HG02840 (cell line): ENCODE results near the gene RAPGEF4.

Source experiments
- ATAC-seq: cut with Tn5 transposase; IDR thresholded peaks from one replicate; pipeline ENCODE4 v1.9.1; 2021; ENCODE audit warnings: mild to moderate bottlenecking, moderate library complexity, moderate number of reproducible peaks; ENCODE audit not compliant: unreplicated experiment, low FRiP score

Gene RAPGEF4

DNA sequence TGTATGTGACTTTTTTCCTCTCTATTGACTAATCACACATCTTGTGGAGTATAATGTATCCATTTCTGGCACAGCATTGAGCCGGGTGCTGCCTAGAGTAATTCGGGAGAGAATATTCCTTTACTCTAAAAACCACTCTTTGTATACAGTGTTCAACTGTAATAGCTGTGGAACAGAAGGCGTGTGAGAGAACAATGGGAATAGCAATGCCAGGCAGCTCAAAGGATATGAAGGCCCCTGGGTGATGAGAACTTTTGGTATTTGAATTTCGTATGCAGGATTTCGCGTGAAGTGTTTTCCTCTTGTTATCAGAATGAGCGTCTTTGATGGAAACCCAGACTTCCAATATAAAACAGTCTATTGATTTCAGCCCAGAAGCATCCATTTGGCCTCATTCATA is 255.4 kb downstream of the RAPGEF4 start:
- ATAC-seq: no peak

- ATAC-seq: no peak
These were observed 257.5 kb downstream of the RAPGEF4 start for GRCh38 chr2:172993139-172993538.

GRCh38 chr2:172993931-172994717 is 258.5 kb downstream of the RAPGEF4 start:
- ATAC-seq: no peak

- no peak for ATAC-seq
These were observed 259.2 kb downstream of the RAPGEF4 start for GRCh38 chr2:172994864-172995263.

DNA sequence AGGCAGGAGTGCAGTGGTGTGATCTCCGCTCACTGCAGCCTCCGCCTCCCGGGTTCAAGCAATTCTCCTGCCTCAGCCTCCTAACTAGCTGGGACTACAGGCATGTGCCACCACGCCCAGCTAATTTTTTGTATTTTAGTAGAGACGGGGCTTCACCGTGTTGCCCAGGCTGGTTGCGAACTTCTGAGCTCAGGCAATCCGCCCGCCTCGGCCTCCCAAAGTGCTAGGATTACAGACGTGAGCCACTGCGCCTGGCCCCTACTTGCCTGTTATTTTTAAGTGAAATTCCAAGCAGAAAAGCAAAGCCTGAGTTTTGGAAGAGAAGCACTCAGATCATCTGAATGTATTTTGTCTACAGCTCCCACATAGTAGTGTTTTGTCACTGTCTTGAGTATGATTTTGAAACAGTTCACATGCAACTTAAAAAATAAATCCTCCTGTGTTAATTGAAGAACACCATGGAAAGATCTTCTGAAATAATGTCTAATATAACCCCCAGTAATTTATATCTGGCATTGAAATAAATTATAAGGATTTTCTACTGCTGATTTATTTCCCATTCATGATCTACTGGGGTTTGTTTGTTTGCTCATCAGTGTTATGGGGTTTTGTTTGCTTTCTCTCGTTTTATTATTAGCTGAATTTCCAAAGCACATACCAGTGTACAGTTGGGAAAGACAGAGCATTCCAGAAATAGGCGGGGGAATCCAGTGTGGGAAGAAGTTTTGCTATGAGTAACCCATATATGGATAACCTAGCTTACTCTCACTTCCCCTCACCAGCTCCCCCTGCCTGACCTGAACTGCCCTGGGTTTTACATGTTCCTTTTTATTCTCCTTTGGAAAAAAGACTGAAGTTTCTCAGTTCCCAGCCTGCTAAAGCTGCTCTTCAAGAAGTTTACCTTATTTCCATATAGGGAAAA is 259.9 kb downstream of the RAPGEF4 start:
- ATAC-seq: no peak

GRCh38 chr2:172996387-172996961 is 260.8 kb downstream of the RAPGEF4 start:
- ATAC-seq: no peak

DNA sequence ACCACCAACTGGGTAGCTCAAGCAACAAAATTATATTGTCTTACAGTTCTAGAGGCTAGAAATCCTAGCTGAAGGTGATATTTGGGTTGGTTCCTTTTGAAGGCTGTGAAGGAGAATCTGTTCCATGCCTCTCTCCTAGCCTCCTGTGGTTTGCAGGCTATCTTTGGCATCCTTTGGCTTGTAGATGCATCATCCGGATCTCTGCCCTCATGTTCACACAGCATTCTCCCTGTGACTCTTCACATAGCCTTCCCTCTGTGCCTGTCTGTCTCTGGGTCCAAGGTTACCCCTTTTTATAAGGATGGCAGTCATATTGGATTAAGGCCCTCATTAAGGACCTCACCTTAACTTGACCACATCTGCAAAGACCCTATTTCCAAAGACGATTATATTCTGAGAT is 261.4 kb downstream of the RAPGEF4 start:
- ATAC-seq: no peak

GRCh38 chr2:172998547-172999272 is 263.1 kb downstream of the RAPGEF4 start:
- ATAC-seq: no peak

DNA sequence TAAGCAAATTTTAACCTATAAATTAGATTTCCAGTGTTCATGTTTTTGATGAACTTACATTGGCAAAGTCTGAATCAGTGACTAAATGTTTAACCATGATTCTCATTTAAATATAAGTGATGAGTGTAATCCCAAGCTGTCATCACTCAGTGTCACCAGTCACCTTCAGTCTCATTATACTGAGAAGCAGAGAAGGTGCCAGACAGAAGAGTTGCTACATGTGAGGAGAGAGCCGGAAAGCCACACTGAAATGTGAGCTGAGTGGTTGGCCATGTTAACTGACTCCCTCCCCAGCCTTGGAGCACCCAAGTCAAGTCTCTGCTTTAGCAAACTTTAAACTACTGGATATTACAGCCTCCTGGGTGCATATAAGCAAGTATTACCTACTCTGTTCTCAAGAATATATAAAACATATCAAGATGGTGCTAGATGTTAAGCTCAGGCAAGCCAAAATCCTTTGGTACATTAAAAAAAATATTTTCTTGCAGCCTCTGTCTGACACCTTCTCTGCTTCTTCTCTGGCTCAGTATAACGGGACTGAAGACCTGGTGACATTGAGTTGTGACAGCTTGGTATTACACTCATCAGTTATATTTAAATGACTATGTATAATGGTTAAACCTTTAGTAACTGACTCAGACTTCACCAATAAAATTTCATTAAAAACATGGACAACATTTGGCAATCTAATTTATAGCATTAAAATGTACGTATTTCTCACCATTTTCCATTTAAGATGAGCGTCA is 264.2 kb downstream of the RAPGEF4 start:
- no peak for ATAC-seq

DNA sequence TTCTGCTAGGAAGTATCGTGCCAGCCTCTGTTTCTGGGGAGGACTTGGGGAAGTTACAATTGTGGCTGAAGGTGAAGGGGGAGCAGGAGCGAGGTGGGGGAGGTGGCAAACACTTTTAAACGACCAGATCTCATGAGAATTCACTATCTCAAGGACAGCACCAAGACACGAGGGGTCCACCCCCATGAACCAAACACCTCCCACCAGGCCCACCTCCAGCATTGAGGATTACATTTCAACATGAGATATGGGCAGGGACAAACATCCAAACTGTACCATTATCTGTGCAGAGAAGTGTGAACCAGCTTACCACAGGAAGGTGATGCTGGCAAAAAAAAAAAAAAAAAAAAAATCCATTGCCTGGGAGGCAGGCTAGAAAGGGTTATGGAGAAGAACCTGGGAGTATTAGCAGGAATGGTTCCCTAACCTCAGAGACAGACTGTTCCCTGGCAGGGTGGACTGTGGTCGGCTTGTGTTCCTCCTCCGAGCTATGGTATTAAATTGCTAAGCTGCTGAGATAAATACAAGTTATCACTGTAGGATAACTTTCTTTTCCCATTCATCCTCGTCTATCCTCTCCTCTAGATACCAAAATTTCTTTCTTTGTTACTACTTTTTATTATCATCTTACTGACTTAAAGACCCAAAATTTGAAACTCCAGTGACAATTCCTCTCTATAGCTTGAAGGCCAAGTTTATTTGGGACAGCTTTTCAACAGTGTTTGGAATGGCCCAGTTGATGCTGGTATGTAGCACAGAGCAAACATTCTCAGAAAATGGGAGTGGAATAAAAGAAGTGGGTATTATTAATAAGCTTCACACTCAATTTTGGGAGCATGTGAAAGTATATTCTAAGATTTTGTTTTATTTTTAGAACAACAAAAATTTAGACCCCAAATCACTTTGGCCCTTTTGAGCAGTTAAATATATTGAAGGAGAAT is 266.3 kb downstream of the RAPGEF4 start:
- ATAC-seq: no peak

GRCh38 chr2:173002751-173003541 is 267.3 kb downstream of the RAPGEF4 start:
- no peak for ATAC-seq

- ATAC-seq: no peak
These were observed 273.1 kb downstream of the RAPGEF4 start for GRCh38 chr2:173008786-173009185.

- ATAC-seq: no peak
These were observed 274.6 kb downstream of the RAPGEF4 start for GRCh38 chr2:173010233-173010632.

DNA sequence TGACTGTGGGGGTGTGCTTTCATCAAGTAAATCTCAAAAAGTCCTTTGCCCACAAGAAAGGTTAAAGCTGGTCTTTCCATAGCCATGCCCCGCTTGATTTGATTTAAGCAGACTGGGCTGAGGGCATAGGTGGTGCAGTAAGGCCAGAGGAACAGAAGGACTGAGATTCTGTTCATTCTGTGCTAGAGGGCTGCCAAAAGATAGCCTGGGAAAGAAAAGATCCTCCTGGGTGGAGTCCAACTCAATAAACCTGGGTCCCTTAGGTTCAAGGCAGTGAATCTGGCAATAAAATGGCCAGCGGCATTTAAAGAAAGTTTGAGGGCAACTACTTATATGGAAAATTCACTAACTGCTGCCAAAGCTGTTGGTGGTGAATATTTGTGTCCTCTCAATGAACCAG is 280.8 kb downstream of the RAPGEF4 start:
- ATAC-seq: no peak

- ATAC-seq: no peak
These were observed 282.2 kb downstream of the RAPGEF4 start for GRCh38 chr2:173017646-173018420.

DNA sequence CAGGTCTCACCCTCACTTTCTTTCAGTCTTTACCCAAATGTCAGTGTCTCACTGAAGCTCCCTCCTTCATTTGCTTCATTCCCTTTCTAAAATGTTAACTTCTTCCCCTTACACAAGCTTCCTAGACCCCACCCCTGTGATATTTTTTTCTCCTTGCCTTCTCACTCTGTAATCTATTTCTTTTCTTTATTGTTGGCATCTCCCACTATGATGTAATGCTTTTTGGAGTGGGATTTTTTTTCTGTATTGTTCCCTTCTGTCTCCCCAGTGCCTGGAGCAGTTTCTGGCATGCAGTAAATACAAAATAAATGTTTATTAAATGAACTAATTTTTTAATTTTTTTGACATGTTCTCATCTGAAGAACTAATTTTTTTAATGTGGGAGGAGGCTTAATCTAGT is 284.1 kb downstream of the RAPGEF4 start:
- no peak for ATAC-seq

DNA sequence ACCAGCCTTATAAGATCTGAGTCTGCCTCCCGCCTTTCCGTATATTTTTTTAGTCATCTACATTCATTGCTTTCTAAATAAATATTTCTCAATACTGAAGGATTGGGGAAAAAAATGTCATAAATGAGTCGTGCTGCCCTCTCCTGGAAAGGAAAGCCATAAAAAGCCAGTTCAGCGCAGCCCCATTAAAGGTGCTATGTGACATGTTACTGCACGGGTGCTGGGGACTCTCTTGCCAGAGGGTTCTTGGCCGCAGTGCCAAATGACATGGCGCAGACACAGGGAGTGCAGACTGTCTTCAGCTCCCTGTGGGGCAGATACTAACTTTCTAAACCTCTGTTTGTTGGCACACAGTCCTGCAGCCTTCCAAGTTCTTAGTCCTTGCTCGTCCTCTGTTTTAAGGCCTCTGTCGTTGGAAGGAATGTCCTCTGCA is 286.3 kb downstream of the RAPGEF4 start:
- no peak for ATAC-seq
